NCI-H2196 (cell line): ENCODE measurements around the gene PRKAB1.

Experiments used
- DNase-seq: peaks from one replicate; lab custom pipeline; 2025; ENCODE audit not compliant: unreplicated experiment; lab: John Stamatoyannopoulos, UW

The PRKAB1 gene

DNA sequence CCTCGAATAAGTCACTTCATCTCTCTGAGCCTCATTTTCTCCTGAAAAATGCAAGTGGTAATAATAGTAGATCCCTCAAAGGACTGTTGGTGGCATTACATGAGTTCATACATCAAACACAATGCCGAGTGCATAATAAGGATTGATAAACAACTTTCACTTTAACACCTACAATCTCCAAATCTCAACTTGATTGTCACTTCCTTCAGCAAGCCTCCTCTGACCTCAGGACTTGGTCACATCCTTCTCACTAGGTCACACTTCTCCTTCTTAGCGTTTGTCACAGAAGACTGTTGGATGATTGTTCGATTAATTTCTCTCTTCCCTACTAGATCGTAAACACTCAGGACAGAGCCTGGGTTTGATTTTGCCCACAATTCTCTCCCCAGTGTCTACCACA lies 7.9 kb upstream of the PRKAB1 start:
- no peak for DNase-seq

DNA sequence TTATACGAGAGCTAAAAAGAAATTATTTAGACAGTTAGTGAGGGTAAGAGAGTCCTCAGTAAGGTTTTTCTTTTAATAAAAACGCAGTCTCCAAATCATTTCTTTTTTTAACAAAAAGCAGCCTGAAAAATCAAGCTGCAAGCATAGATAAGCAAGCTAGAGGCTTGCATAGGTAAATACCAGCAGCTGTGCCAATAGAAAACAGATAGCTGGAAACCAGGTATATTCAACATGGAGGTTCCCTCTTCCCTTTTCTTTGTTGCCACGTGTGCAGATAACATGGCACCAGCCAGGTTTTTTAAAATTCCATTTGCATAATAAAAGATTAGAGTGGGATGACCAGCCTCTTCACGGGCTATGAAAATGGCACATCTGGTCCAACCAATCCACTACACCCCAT lies 6.1 kb upstream of the PRKAB1 start:
- no peak for DNase-seq

GRCh38 chr12:119664642-119665041 lies 3.3 kb upstream of the PRKAB1 start:
- DNase-seq: no peak

DNA sequence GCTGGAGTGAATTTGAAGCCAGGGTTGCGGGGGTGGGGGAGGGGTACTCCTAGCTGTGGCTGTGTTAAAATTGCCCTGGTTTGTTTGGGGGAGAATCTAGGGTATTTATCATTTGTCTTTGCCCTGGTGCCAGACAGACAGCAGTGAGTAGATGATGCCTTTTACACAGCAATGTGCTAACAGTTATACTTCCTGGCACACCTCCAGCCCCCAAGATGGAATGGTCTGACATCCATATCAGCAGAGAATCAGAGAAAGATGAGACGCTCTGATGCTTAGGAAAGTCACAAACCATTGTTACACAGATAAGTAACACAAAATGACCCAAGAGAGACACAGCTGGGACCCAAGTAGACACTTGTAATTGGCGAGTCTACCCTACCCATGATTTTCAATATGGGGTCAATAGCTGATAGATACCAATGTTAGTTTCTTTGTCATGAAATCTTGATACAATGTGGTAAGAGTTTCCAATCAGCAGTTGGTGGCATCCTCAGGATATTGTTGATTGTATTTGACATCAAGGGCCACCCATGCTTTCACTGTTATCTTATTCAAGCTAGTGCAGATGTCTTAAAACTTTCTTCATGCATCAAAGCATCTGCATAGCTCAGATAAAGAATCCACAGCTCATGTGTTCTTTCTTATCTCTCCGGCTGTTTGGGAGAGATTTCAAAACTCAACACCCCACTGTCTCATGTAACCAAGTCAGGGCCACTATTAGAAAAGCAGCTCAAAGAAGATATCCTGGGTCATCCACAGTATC lies 2.6 kb upstream of the PRKAB1 start:
- DNase-seq: no peak

GRCh38 chr12:119666226-119666795 lies 1.6 kb upstream of the PRKAB1 start:
- no peak for DNase-seq

DNA sequence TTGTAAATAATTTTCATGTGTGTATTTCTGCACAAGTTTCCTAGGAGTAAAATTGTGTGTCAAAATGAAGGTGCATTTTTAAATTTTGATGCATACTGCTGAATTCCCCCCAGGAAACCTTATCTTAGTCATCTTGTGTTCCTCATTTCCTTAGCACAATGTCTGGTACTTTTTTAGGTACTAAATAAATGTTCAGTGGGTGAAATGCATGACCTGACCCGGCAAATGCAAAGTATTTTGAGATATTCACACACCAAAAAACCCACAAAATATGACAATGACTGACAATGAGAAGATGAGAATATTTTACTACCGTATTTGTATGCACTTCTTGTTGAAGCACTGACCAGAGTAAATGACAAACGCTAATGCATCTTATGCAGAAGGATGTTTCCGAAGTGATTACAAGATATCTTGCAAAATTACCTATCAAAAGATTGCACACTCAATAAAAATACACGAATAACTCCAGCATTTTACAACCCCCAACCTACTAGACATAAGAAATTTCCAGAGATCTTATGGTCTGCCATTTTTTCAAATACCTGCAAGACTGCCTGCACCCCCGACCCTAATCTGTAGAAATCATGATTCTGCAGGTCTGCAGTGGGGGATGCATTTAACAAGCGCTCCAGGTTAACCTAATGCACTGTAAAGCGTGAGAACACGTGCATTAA lies 895 bp upstream of the PRKAB1 start:
- DNase-seq: no peak

DNA sequence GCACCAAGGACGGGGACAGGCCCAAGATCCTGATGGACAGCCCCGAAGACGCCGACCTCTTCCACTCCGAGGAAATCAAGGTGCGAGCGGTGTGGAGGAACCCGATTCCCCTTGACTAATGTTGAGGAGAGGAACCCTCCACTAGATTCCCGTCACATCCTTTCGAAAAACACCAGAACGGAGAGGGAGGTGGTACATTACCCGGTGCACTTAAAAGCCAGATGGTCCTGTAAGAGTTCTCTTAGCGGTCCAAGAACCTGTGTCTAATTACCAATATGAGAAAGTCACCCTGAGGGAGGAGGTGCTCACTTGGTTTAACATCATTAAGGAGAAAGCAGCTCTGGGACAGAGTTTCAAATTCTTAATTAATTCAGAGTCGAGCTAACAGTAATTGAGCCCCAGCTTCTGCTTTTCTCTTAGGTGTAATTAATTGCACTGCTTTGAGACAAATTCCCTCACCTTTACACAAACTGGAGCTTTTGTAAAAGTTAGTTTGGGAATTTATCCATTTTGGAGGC lies 450 bp downstream of the PRKAB1 start:
- DNase-seq: no peak

DNA sequence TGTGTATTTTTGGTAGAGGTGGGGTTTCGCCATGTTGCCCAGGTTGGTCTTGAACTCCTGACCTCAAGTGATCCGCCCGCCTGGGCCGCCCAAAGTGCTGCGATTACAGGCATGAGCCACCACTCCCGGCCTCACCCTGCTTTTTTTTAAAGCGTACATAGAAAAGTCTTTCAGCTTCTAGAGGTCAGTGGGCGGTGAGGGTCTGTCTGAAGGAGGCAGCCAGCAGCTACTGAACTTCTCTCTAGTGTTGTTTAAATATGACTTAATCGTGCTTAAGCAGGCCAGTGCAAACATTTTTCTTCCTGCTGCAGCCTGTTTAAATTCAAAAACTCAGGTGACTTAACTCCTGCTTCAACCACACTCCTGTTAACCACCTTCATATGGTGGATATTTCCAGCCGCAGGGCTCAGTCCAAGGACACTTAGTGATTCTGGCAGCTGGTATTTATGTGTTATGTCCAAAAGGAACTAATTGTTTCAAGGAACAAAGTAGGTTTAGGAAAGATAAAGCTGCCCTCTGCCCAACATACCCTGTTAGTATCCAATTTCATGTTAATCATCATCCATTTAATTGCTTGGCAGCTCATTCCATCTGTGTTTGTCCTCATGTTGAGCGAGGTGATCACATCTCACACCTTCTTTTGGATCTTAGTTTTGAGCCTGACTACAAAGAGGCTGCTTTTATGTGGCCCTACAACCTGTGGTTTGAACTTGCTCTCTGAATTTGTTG lies 2.0 kb downstream of the PRKAB1 start:
- DNase-seq: peak; percentile 78

DNA sequence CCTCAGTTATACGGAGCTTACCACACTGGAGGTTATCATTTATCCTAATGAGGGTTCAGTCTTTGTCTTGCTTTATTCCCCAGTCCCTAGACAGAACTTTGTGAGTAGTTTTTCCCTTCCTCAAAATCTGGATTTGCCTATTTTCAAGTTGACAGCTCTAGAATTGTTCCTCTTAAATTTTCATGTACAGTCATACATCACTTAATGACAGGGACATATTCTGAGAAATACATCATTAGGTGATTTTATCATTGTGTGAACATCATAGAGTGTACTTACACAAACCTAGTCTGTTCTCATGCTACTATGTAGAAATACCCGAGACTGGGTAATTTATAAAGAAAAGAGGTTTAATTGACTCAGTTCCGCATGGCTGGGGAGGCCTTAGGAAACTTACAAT lies 3.1 kb downstream of the PRKAB1 start:
- no peak for DNase-seq

DNA sequence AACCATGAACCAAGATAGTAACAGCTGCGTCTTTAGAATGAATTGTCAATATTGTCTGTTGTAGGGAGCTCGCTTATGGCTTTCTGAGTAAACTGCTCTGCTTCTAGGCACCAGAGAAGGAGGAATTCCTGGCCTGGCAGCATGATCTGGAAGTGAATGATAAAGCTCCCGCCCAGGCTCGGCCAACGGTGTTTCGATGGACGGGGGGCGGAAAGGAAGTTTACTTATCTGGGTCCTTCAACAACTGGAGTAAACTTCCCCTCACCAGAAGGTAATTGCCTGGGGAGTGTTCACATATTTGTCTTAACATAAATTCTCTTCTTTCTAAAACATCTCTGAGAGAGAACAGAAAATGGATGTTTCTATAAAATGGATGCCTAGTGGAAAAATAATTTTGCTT lies 4.3 kb downstream of the PRKAB1 start:
- no peak for DNase-seq

DNA sequence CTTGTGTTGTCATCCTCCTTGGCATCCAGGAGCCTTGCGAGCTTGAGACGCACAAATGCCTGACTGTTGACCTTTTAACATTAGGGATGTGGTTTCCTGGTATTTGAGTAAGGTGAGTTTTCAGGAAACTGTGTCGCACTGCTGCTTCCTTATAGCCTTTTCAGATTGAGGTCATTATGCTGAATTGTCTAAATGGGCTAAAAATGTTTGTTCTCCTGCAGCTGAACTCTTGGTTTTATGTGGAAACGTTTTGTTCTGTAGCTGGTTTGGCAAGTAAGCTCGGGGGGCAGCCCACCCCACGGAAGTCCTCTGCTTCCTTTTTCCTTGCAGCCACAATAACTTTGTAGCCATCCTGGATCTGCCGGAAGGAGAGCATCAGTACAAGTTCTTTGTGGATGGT lies 5.7 kb downstream of the PRKAB1 start:
- peak; percentile 19 for DNase-seq

- no peak for DNase-seq
Measured at GRCh38 chr12:119674560-119674959, 6.6 kb downstream of the PRKAB1 start.

- DNase-seq: no peak
Measured at GRCh38 chr12:119676022-119676421, 8.1 kb downstream of the PRKAB1 start.

DNA sequence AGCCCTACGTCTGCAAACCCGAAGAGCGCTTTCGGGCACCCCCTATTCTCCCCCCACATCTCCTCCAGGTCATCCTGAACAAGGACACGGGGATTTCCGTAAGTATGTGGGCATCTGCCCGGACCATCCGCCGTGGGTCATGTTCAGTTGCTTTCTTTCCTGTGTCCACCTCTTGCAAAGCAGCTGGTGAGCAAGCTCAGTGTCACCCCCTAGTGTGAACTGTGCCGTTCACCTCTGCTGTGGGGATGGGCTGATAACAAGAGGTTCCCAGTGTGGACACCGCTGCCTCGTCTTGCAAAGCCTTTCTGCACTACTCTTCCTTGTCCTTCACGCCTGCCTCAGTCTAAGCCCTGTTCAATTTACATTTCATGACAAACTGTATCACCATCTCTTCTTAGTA lies 8.6 kb downstream of the PRKAB1 start:
- no peak for DNase-seq

- no peak for DNase-seq
Measured at GRCh38 chr12:119678459-119678858, 10.5 kb downstream of the PRKAB1 start.

GRCh38 chr12:119679081-119679480 lies 11.1 kb downstream of the PRKAB1 start:
- DNase-seq: peak; percentile 52

DNA sequence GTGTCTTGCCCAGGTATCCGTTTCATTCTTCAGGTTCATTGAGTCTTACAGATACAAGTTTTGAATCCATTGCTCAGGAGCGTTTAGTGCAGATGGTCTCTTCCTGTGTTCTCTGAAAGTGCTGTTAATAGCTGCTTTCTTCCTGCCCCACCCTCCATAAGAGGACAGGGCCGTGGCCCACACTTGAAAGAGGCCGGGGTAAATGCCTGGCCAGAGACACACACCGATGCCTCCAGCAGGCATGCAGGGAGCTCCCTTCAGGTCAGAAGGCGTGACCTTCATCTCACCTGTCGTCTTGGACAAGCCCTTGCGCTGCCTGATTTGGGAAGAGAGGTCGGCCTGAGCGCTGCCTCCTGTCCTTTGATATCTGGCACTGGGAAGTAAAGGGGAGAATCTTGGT lies 11.6 kb downstream of the PRKAB1 start:
- no peak for DNase-seq

GRCh38 chr12:119681111-119681510 lies 13.2 kb downstream of the PRKAB1 start:
- no peak for DNase-seq

DNA sequence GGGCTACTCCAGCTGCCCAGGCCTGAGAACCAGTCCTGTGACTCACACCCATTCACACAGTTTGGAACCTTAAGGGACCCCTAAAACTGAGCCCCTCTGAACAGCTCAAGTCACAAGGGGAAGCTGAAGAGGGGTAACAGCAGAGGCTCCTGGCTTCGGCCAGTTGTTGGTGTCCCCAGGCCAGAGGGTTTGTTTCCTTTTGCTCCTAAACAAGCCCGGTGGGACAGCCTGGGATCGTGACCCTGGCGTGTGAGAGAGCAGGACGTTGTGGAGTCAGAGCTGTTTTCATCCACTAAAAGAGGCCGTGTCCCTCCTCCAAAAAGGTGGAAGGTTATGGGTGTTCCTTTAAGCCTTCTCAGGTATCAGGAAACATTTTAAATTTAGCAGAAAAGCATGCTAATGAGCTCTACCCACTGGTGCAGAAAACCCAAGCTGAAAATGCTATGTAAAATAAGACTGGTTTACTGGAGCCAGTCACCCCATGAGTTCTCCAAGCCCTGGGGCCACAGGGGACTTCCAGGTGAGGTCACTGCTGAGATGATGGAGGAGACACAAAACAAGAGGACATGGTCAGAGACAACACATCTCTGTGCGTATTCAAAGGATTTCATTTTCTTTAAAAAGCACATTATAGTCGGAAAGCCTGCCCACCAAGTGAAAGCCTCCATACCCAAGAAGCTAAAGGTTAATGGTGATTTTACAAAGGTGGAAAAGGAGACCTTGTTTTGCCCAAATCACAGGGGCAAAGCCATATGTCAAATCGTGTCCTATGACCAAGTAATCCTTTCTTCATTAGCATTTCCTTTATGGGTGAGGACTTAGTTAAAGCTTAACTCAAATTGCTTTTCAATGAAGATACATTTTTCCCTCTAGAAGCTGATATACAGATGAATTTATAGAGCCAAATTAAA lies 14.1 kb downstream of the PRKAB1 start:
- DNase-seq: no peak

- DNase-seq: no peak
Measured at GRCh38 chr12:119682639-119683252, 14.8 kb downstream of the PRKAB1 start.
